Right lobe of liver (tissue), 6 donors: ENCODE measurements around the gene ANKRD11. TPM values are rescaled to one million over a fixed set of nuclear protein-coding genes. Genes with fewer than 3 reads are reported as not detected.

ENCODE experiments used
- ATAC-seq, 4 donors: fragments of 200-7000 bp; cut with Tn5 transposase; one replicate each; pipeline ENCODE4 v1.9.1; 2020; ENCODE audit warnings: mild to moderate bottlenecking in 4 of 4, moderate library complexity in 4 of 4
- DNase-seq, 3 donors: peaks; one replicate each; pipeline ENCODE4 v3.0.0-alpha.2; 2020
- H3K27ac ChIP-seq, 3 donors: fragments of 200-600 bp; one replicate each; pipeline ENCODE4 v1.8.0; 2022
- H3K27me3 ChIP-seq, 2 donors: fragments of 200-600 bp; one replicate each; pipeline ENCODE4 v1.8.0; 2022
- H3K36me3 ChIP-seq, 4 donors: fragments of 200-600 bp; sonication (generic) in 1 of 4; one replicate each; pipeline versions ENCODE4 v1.5.1 to v1.8.0; 2017 to 2022; ENCODE audit warnings: control low read depth in 1 of 4
- H3K4me1 ChIP-seq, 4 donors: fragments of 200-600 bp; sonication (generic) in 1 of 4; one replicate each; pipeline versions ENCODE4 v1.5.1 to v1.8.0; 2017 to 2022; ENCODE audit warnings: control low read depth in 1 of 4
- H3K4me3 ChIP-seq, 3 donors: fragments of 200-600 bp; one replicate each; pipeline ENCODE4 v1.8.0; 2022
- H3K9me3 ChIP-seq, 4 donors: fragments of 200-600 bp; sonication (generic) in 1 of 4; one replicate each; pipeline versions ENCODE4 v1.5.1 to v1.8.0; 2017 to 2022; ENCODE audit warnings: control low read depth in 1 of 4
- POLR2A ChIP-seq: fragments of 450-650 bp; IDR thresholded peaks from one replicate; pipeline ENCODE4 v1.6.1; 2017; ENCODE audit warnings: antibody characterized with exemption, mild to moderate bottlenecking
- WGBS: methylation state at CpG from one replicate; pipeline ENCODE4 v1.1.6; 2018; ENCODE audit warnings: low coverage, low lambda C conversion rate; ENCODE audit not compliant: insufficient coverage; ENCODE audit errors: missing lambda C conversion rate; 5-methylcytosine and 5-hydroxymethylcytosine counted together
- intact Hi-C, 2 donors: fragments of 100-400 bp; cut with DNase I; formaldehyde crosslinking; loops; one replicate each; pipeline versions ENCODE4 v1.11.2 to v1.14.1; 2022
- total RNA-seq, 6 experiments: library from RNA; depleted of rRNA in 2 of 6; stranded (reverse); fragments of >200 nt in 2 of 6; fragmentation: NEBNext Ultra II Directional in 3 of 6; extraction: Animal tissue kit (Norgen Biotek cat#: 25700) in 3 of 6; gene quantifications; one replicate each; pipeline versions ENCODE4 v1.1.0 to v1.2.4, GENCODE V29; 2016 to 2023
- TF ChIP-seq, protein P1 (sequence below), 4 donors: fragments of 200-600 bp in 3 of 4; fragments of 450-650 bp in 1 of 4; IDR thresholded peaks; one replicate each; pipeline versions ENCODE4 v1.5.1 to v1.8.0; 2016 to 2022; ENCODE audit warnings: antibody characterized with exemption in 4 of 4, mild to moderate bottlenecking in 2 of 4
- donor health status: DM: no; HTN: yes; CAD: no.
- donor health status: DM: no; HTN: no; CAD: no.
- donor health status: DM: no; HTN: no; CAD: no.
- donor health status: DM: no; HTN: yes; CAD: no.
- donor health status: DM: no; HTN: yes; CAD: no.

The ANKRD11 gene
- total RNA-seq, 6 experiments from 2014 or later = 26.2 to 65.8 (median 41.6) TPM

DNA sequence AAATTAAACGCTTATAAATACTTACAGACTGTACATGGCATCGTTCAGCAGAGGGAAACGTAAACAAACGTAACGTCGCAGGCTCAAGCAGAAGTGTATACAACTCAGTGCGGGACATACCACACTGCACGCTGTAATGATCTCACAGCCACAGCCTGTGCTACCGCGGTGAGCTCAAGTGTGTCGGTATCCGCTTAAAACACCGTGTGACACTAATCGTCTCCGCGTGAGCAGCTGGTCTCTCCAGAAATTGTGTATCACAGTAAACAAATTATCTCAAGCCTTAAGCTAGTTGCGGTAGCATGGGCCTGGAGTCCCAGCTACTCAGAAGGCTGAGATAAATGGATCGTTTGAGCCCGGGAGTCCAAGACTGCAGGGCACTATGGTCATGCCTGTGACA, 115.3 kb downstream of the ANKRD11 start:
- Histone ChIP-seq H3K27ac (no peak overlapping the region), H3K9me3 (no peaks in the 10 kb centered on the region), H3K36me3 (no peaks in the 10 kb centered on the region), H3K4me3 (no peak overlapping the region), H3K4me1 (no peaks in the 10 kb centered on the region), H3K27me3 (no peaks in the 10 kb centered on the region)
- intact Hi-C loops = no loop called here
- DNase-seq (no peak), ATAC-seq (no peak)
- WGBS = 95% methylated on average over 16 of the region's 19 CpGs
- TF ChIP-seq, protein P1, sequence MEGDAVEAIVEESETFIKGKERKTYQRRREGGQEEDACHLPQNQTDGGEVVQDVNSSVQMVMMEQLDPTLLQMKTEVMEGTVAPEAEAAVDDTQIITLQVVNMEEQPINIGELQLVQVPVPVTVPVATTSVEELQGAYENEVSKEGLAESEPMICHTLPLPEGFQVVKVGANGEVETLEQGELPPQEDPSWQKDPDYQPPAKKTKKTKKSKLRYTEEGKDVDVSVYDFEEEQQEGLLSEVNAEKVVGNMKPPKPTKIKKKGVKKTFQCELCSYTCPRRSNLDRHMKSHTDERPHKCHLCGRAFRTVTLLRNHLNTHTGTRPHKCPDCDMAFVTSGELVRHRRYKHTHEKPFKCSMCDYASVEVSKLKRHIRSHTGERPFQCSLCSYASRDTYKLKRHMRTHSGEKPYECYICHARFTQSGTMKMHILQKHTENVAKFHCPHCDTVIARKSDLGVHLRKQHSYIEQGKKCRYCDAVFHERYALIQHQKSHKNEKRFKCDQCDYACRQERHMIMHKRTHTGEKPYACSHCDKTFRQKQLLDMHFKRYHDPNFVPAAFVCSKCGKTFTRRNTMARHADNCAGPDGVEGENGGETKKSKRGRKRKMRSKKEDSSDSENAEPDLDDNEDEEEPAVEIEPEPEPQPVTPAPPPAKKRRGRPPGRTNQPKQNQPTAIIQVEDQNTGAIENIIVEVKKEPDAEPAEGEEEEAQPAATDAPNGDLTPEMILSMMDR (IDR thresholded peaks at IDR 0.05) = no peak
- no peak for TF ChIP-seq POLR2A

DNA sequence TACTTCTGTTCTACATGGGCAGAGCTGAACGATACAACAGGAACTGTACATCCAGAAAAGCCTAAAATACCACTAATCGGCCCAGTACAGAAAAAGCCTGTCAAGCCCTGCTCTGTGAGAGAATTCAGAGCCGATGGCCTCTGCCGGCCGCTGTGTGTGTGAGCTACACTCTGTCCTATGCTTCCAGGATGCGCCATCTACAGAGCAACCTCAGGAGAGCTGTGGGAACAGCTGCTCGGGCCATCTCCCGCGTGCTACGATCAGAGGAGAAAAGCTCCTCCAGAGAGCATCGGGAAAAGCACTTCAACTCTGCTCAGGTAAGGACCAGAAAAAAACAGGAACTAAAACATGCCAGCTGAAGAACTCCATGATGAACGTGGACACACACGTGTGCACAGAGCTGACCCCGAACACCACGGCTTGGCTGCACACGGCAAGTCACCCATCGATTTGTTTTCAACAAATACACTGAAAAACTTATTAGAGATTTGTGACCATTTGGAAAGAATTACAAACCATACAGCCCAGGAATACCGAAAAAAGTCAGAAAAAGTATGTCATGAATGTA, 115.9 kb downstream of the ANKRD11 start:
- Histone ChIP-seq H3K36me3 (no peaks in the 10 kb centered on the region), H3K4me1 (no peaks in the 10 kb centered on the region), H3K4me3 (no peak overlapping the region), H3K9me3 (no peaks in the 10 kb centered on the region), H3K27me3 (no peaks in the 10 kb centered on the region), H3K27ac (no peak overlapping the region)
- WGBS = 83% methylated on average over 14 of the region's 18 CpGs
- ATAC-seq = no peak
- TF ChIP-seq POLR2A = no peak
- TF ChIP-seq, protein P1 (IDR thresholded peaks at IDR 0.05) = no peak
- intact Hi-C loops = no loop called here
- peak in 1 of 3 donors; percentile 35 for DNase-seq

DNA sequence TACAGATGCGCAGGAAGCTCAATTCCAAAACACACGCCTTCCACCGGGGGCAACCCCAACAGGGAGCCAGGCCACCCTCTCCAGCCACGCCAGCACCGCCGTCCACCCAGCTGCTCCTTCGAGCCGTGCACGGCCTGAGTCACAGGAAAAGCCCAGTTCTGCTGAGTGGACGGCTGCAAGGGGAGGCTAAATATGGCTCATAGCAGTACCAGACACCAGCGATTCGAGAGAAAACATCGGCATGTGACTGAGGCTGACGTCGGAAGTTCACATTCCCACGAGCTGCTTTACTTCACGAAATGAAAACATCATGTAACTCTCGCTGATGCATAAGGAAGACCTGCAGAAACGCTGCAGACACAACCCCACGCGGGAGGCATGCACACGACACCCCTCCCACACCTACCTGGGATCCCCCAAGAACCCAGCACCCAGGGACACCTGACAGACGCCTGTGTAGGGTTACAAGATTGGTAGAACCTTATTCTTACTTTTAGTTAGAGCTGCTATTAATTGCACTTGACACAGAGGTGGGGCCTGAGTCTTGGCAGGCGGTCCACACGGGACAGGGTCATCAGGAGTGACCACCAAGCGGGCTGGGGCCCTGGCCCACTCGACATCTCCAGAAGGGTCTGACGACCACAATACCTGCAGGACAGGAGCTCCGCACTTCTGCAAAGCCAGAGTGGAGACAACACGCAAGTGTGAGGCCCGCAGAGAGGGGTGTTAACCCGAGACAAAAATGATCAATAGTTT, 116.8 kb downstream of the ANKRD11 start:
- DNase-seq (peak in 1 of 3 donors; percentile 38), ATAC-seq (peak; percentile 65 to 77 (median 74))

DNA sequence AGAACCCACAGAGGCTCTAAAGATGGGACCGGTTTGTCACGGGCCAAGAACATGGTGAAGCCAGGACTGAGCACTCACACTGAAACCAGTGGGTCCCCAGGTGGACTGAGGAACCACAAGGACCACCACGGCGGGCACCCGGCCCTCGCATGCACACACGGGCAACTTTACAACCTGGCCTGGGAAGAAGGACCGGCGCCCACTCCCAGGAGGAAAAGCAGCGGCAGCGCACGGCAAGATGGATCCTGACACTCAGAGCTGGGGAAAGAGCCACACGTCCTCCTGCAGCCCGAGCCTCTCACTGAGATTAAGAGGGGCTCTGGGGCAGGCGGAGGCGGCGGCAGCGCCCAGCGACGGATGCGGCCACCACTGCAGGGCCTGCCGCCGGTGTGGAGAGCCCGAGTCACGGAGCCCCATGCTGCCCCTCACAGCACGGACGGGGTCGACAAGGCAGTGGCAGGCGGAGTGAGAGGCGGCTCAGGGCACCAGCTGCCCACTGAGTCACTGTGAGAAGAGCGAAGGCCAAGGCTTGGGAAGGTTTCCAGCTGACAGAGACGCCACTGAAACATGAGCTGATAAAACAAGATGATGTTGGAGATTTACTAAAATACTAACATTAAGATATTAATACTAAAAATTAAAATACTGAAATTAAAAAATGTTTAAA, 118.3 kb downstream of the ANKRD11 start:
- H3K27me3 ChIP-seq = no peaks in the 10 kb centered on the region
- no peak overlapping the region for H3K27ac ChIP-seq
- H3K4me3 ChIP-seq = no peak overlapping the region
- no peaks in the 10 kb centered on the region for H3K4me1 ChIP-seq
- H3K36me3 ChIP-seq = no peaks in the 10 kb centered on the region
- DNase-seq = peak in 1 of 3 donors; percentile 44
- intact Hi-C loops = no loop called here
- 94% methylated on average over 24 of the region's 32 CpGs for WGBS
- ATAC-seq = no peak
- H3K9me3 ChIP-seq = no peaks in the 10 kb centered on the region
- TF ChIP-seq, protein P1 (IDR thresholded peaks at IDR 0.05) = no peak
- TF ChIP-seq POLR2A = no peak

More for the DNA sequence above, 116.8 kb downstream of the ANKRD11 start:
- H3K36me3 ChIP-seq = no peaks in the 10 kb centered on the region
- no peaks in the 10 kb centered on the region for H3K4me1 ChIP-seq
- no peak overlapping the region for H3K4me3 ChIP-seq
- no peaks in the 10 kb centered on the region for H3K9me3 ChIP-seq
- no peak overlapping the region for H3K27ac ChIP-seq
- WGBS = 89% methylated on average over 14 of the region's 32 CpGs
- intact Hi-C loops = no loop called here
- no peak for TF ChIP-seq POLR2A
- TF ChIP-seq, protein P1 (IDR thresholded peaks at IDR 0.05) = no peak
- H3K27me3 ChIP-seq = no peaks in the 10 kb centered on the region
